ENCODE results near the gene ERI2.

DNA sequence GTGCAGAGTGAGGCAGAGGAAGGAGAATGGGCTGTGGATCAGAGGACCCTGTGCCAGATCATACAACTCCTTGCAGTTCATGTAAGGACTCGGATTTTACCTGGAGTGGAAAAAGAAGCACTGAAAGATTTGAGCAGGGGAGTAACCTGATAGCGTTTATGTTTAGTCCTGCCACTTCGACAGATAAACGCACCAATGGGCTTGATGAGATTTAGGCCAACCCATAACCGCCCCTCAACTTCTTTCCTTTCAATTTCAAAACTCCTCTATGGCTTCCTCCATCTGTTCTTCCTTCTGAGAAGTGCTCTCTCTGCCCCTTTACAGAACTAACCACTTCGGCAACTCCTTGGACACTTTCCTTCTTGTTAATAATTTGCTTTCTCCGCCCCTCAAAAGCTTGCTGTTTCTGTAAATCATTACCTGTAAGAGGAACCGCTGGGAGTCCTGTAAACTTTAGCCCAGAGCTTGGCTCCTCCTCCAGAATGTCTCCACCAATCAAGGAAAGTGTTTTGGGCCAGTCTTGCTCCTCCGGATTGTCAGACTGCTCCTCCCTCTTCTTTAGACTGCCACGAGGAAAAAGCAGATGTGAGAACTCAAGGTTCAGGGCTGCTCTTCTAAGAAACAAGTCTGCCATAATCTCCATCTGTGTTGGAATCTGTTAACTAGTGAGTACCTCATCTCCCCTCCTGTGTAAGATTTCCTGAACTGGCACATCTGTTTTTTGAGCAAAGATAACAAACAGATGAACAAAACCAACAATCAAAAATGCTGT, 42.6 kb downstream of the ERI2 start, which contains the start of gene ACSM3:
- TF ChIP-seq, protein P1, sequence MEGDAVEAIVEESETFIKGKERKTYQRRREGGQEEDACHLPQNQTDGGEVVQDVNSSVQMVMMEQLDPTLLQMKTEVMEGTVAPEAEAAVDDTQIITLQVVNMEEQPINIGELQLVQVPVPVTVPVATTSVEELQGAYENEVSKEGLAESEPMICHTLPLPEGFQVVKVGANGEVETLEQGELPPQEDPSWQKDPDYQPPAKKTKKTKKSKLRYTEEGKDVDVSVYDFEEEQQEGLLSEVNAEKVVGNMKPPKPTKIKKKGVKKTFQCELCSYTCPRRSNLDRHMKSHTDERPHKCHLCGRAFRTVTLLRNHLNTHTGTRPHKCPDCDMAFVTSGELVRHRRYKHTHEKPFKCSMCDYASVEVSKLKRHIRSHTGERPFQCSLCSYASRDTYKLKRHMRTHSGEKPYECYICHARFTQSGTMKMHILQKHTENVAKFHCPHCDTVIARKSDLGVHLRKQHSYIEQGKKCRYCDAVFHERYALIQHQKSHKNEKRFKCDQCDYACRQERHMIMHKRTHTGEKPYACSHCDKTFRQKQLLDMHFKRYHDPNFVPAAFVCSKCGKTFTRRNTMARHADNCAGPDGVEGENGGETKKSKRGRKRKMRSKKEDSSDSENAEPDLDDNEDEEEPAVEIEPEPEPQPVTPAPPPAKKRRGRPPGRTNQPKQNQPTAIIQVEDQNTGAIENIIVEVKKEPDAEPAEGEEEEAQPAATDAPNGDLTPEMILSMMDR (IDR thresholded peaks at IDR 0.05): no peak
- TF ChIP-seq EP300 (IDR thresholded peaks at IDR 0.05) (no peak), POLR2A (IDR thresholded peaks at IDR 0.05) (no peak), POLR2AphosphoS5 (IDR thresholded peaks at IDR 0.05) (peak in 2 of 4 donors; percentile 21 to 34)
